Testis (tissue), 3 donors: ENCODE data around the gene RASA2. TPM values are rescaled to one million over a fixed set of nuclear protein-coding genes. Genes with fewer than 3 reads are reported as not detected.

ENCODE experiments used
- DNase-seq: peaks from one replicate; pipeline ENCODE4 v3.0.0-alpha.2; 2019
- H3K27ac ChIP-seq, 2 donors: fragments of 200-600 bp; sonication (generic); one replicate each; pipeline ENCODE4 v1.5.1; 2019
- H3K27me3 ChIP-seq: fragments of 200-600 bp; sonication (generic); one replicate; pipeline ENCODE4 v1.5.1; 2019
- H3K36me3 ChIP-seq: fragments of 200-600 bp; sonication (generic); one replicate; pipeline ENCODE4 v1.5.1; 2017; ENCODE audit warnings: low read depth; ENCODE audit errors: missing control alignments
- H3K4me1 ChIP-seq: fragments of 200-600 bp; sonication (generic); one replicate; pipeline ENCODE4 v1.5.1; 2019
- H3K4me3 ChIP-seq, 2 donors: fragments of 200-600 bp; sonication (generic); one replicate each; pipeline ENCODE4 v1.5.1; 2017 to 2019
- H3K9me3 ChIP-seq: fragments of 200-600 bp; sonication (generic); one replicate; pipeline ENCODE4 v1.5.1; 2017
- CTCF ChIP-seq, 3 experiments: fragments of 450-650 bp in 2 of 3; fragments of 200-600 bp in 1 of 3; sonication (generic) in 1 of 3; IDR thresholded peaks; one replicate each; pipeline ENCODE4 v1.5.1; 2016 to 2019; ENCODE audit warnings: antibody characterized with exemption in 3 of 3, mild to moderate bottlenecking in 2 of 3, moderate library complexity in 1 of 3
- POLR2A ChIP-seq: fragments of 450-650 bp; IDR thresholded peaks from one replicate; pipeline ENCODE4 v1.6.1; 2017; ENCODE audit warnings: antibody characterized with exemption, mild to moderate bottlenecking, moderate library complexity
- WGBS, 2 donors: methylation state at CpG; one replicate each; pipeline ENCODE4 v1.1.5; 2018; 5-methylcytosine and 5-hydroxymethylcytosine counted together
- intact Hi-C: fragments of 100-400 bp; cut with DNase I; formaldehyde crosslinking; loops from one replicate; pipeline ENCODE4 v1.15.1; 2023; ENCODE audit warnings: low total_unique reads
- polyA plus RNA-seq: library from polyadenylated mRNA; stranded (reverse); fragments of 350-450 nt; fragmentation: Illumina TruSeq; extraction: RNeasy Lipid Tissue Mini Kit (QIAGEN cat#74804); gene quantifications from one replicate; pipeline ENCODE4 v1.2.3, GENCODE V29; 2014; ENCODE audit warnings: low read depth, low replicate concordance; ENCODE audit not compliant: insufficient read depth
- total RNA-seq, 2 donors: library from RNA; depleted of rRNA; stranded (reverse); fragments of >200 nt; gene quantifications; one replicate each; pipeline ENCODE4 v1.2.3, GENCODE V29; 2016

Gene RASA2
- total and polyA plus RNA-seq, 3 donors from 2014 or later: 16.2 to 18.3 (median 18.2) TPM

DNA sequence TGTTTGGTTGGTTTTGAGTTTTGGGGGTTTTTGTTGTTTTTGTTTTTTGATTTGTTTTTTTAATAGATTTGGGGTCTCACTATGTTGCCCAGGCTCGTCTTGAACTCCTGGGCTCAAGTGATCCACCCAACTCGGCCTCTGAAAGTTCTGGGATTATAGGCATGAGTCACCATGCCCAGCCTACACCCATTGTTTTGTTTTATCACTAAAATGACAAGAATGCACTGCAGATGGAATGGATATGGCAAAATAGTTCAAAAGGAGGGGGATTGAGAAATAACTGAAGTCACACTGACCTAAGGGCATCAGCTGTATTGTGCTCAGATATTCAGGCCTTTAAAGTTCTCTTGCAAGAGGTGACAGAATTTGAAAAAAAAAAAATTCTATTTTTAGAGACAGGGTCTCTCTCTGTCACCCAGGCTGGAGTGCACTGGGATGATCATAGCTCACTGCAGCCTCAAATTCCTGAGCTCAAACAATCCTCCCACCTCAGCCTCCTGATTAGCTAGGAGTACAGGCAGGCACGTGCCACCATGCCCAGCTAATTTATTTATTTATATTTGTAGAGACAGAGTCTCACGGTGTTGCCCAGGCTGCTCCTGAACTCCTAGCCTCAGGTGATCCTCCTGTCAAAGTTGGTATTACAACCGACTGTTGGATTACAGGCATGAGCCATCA, 4.4 kb upstream of the RASA2 start:
- TF ChIP-seq CTCF (IDR thresholded peaks at IDR 0.05) (no peak), POLR2A (no peak)
- Histone ChIP-seq H3K36me3 (no peaks in the 10 kb centered on the region), H3K4me1 (peaks cover 4% of the 10 kb centered on the region), H3K9me3 (no peaks in the 10 kb centered on the region), H3K27me3 (no peaks in the 10 kb centered on the region), H3K4me3 (no peak overlapping the region), H3K27ac (no peak overlapping the region)
- DNase-seq: no peak
- 78 to 80% methylated on average over 5 of the region's 5 CpGs for WGBS, 2 donors
- intact Hi-C loops: no loop called here

DNA sequence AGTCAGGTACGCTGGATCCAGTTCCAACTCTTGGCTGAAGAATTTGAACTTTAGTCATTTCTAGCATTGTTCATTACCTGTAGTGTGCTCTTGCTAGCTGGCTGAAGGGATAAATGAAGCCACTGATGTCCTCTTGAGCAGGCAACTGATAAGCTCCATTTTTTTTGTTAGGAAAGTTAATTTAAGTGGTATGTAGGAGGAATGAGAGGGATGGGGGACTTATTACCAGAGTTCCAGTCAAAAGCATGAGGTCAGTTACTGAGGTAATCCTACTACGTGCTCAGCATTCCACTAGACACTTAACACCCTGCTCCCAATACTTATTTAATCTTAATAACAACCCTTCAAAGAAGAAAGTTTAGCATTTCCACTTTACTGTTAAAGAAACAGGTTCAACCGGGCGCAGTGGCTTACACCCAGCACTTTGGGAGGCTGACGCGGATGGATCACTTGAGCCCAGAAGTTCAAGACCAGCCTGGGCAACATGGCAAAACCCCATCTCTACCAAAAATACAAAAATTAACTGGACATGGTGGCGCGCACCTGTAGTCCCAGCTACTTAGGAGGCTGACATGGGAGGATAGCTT, 2.0 kb upstream of the RASA2 start:
- H3K36me3 ChIP-seq: no peaks in the 10 kb centered on the region
- no peaks in the 10 kb centered on the region for H3K27me3 ChIP-seq
- intact Hi-C loops: no loop called here
- H3K4me3 ChIP-seq: no peak overlapping the region
- no peak overlapping the region for H3K27ac ChIP-seq
- TF ChIP-seq CTCF (IDR thresholded peaks at IDR 0.05) (no peak), POLR2A (no peak)
- H3K9me3 ChIP-seq: no peaks in the 10 kb centered on the region
- no peak for DNase-seq
- peaks cover 4% of the 10 kb centered on the region for H3K4me1 ChIP-seq
- 91% methylated on average over 8 of the region's 8 CpGs for WGBS, 2 donors

DNA sequence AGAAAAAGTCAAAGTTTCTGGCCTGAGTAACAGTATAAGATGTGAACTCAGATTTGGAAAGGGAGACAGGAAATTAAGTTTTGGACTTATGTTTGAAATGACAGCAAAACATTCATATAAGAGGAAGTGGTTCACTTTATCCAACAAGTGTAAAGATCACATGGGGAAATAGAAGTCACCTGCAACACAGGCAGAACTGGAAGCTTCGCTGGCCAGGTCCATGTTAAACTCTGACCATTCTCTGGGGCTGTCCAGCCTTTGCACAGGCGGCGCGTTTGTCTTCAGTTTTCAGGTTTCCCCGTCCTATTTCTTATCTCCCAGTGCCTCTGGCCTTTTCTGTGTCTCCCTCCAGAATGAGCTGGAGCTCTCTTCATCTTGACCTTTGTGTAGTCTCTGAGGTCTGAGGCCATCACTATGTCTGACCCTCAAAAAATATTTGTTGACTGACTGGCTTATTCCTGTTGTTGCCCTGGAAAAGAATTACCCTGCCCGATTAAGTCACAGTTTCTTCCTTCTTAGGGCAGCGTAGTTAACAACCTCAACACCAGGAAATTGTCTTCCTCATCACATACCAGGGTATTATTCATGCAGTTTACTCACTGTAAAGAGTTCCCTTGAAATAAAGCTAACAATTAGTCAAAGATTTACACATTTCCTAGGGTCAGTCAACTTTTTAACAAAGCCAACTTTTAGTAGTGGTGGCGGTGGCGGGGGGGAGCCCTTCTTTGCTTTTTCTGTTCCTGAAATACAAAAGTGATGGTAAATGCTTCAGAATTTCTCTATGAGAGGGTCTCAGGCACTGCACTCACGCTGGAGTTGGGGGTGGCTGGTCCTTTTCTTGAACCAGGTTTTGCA, 959 bp upstream of the RASA2 start:
- TF ChIP-seq CTCF (IDR thresholded peaks at IDR 0.05): no peak
- TF ChIP-seq POLR2A: no peak
- peaks cover 4% of the 10 kb centered on the region for H3K4me1 ChIP-seq
- intact Hi-C loops: no loop called here
- peak overlapping the region; percentile 8 to 96 for H3K27ac ChIP-seq
- H3K36me3 ChIP-seq: no peaks in the 10 kb centered on the region
- DNase-seq: no peak
- no peaks in the 10 kb centered on the region for H3K9me3 ChIP-seq
- peak overlapping the region; percentile 82 to 92 for H3K4me3 ChIP-seq
- H3K27me3 ChIP-seq: no peaks in the 10 kb centered on the region
- 32 to 45% methylated on average over 10 of the region's 10 CpGs for WGBS, 2 donors

DNA sequence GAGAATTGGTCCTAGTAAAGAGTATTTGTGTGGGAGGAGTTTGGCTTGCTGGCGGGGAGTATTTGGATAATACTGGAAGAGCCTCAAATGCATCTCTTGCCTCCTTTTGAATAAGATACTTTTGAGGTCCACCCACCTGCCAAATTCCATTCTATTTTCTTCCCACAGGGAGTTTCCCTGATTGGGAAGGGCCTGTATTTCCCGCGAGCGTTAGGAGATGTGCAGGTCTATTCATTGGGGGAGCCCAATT, 406 bp upstream of the RASA2 start:
- no peak for TF ChIP-seq CTCF (IDR thresholded peaks at IDR 0.05)
- TF ChIP-seq POLR2A: no peak
- DNase-seq: no peak
- intact Hi-C loops: no loop called here
- no peaks in the 10 kb centered on the region for H3K36me3 ChIP-seq
- peak overlapping the region; percentile 82 to 92 for H3K4me3 ChIP-seq
- H3K4me1 ChIP-seq: peaks cover 4% of the 10 kb centered on the region
- no peaks in the 10 kb centered on the region for H3K9me3 ChIP-seq
- no peaks in the 10 kb centered on the region for H3K27me3 ChIP-seq
- peak overlapping the region; percentile 8 to 96 for H3K27ac ChIP-seq
- 0 to 2% methylated on average over 4 of the region's 4 CpGs for WGBS, 2 donors
